ENCODE data around the gene TREH. TPM values are rescaled to one million over a fixed set of nuclear protein-coding genes. Genes with fewer than 3 reads are reported as not detected.

Gene TREH
- polyA plus RNA-seq, 1 donor from 2014 or later: 0.12 TPM

GRCh38 chr11:118615282-118615975 lies 64.0 kb downstream of the TREH start:
- Histone ChIP-seq H3K4me3 (ENCODE audit: low read length) (no peak overlapping the region), H3K4me2 (ENCODE audit: low read length) (no peak overlapping the region)

DNA sequence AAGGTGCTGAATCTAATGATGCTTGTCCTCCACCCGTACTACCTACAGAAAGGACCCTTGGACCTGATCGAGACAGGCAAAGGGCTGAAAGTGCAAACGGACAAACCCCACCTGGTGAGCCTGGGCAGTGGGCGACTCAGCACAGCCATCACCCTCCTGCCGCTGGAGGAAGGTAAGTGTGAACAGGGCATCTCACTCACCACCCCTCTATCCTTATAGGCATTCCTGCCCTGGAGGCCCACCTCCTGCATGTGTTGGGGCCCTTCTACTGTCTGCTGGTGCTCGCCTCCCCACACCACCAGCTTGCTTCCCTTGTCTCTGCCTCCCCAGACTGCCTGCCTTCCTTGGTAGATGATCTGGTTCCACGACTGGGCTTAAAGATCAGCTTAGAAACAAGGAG lies 64.9 kb downstream of the TREH start:
- no peaks in the 10 kb centered on the region for H3K9me2 ChIP-seq (ENCODE audit: insufficient read depth, low read length)
- TF ChIP-seq RAD21 (conservative IDR thresholded peaks at IDR 0.05): no peak
- H3K27ac ChIP-seq (ENCODE audit: low read length): no peak overlapping the region
- no peak overlapping the region for H3K9ac ChIP-seq (ENCODE audit: low read length)
- H3K4me2 ChIP-seq (ENCODE audit: low read length): no peak overlapping the region
- no peaks in the 10 kb centered on the region for H3F3A ChIP-seq (ENCODE audit: insufficient read depth, low read length, poor library complexity, severe bottlenecking)
- no peaks in the 10 kb centered on the region for H3K36me3 ChIP-seq (ENCODE audit: insufficient read depth, low read length)
- H2AFZ ChIP-seq (ENCODE audit: low read depth, low read length): no peak overlapping the region
- peaks cover 26% of the 10 kb centered on the region for H3K27me3 ChIP-seq (ENCODE audit: insufficient read depth, low read depth, low read length)
- no peak overlapping the region for H3K4me3 ChIP-seq (ENCODE audit: low read length)
- no peaks in the 10 kb centered on the region for H3K79me2 ChIP-seq (replicated peaks; ENCODE audit: insufficient read depth, low read length)
- H4K20me1 ChIP-seq (ENCODE audit: insufficient read depth): no peaks in the 10 kb centered on the region
- H3K9me3 ChIP-seq (ENCODE audit: low read length): no peaks in the 10 kb centered on the region

More at GRCh38 chr11:118615282-118615975, 64.0 kb downstream of the TREH start:
- no peaks in the 10 kb centered on the region for H3F3A ChIP-seq (ENCODE audit: insufficient read depth, low read length, poor library complexity, severe bottlenecking)
- H2AFZ ChIP-seq (ENCODE audit: low read depth, low read length): no peak overlapping the region
- no peak overlapping the region for H3K9ac ChIP-seq (ENCODE audit: low read length)
- H3K27me3 ChIP-seq (ENCODE audit: insufficient read depth, low read depth, low read length): peaks cover 17% of the 10 kb centered on the region
- H3K36me3 ChIP-seq (ENCODE audit: insufficient read depth, low read length): no peaks in the 10 kb centered on the region
- H3K79me2 ChIP-seq (replicated peaks; ENCODE audit: insufficient read depth, low read length): peaks cover 2% of the 10 kb centered on the region
- no peaks in the 10 kb centered on the region for H3K9me3 ChIP-seq (ENCODE audit: low read length)
- H4K20me1 ChIP-seq (ENCODE audit: insufficient read depth): no peaks in the 10 kb centered on the region
- H3K9me2 ChIP-seq (ENCODE audit: insufficient read depth, low read length): no peaks in the 10 kb centered on the region
- TF ChIP-seq RAD21 (conservative IDR thresholded peaks at IDR 0.05): no peak
- no peak for TF ChIP-seq MXI1 (conservative IDR thresholded peaks at IDR 0.05; ENCODE audit: poor library complexity, severe bottlenecking)
- no peak for TF ChIP-seq POLR2AphosphoS5 (IDR thresholded peaks at IDR 0.05)
- TF ChIP-seq SMC3 (conservative IDR thresholded peaks at IDR 0.05; ENCODE audit: poor library complexity): no peak
- no peak for TF ChIP-seq EZH2 (IDR thresholded peaks at IDR 0.05; ENCODE audit: borderline replicate concordance, insufficient read depth, low read length, poor library complexity, severe bottlenecking)
- TF ChIP-seq EP300 (conservative IDR thresholded peaks at IDR 0.05; ENCODE audit: poor library complexity, severe bottlenecking): no peak
- TF ChIP-seq, protein P1, sequence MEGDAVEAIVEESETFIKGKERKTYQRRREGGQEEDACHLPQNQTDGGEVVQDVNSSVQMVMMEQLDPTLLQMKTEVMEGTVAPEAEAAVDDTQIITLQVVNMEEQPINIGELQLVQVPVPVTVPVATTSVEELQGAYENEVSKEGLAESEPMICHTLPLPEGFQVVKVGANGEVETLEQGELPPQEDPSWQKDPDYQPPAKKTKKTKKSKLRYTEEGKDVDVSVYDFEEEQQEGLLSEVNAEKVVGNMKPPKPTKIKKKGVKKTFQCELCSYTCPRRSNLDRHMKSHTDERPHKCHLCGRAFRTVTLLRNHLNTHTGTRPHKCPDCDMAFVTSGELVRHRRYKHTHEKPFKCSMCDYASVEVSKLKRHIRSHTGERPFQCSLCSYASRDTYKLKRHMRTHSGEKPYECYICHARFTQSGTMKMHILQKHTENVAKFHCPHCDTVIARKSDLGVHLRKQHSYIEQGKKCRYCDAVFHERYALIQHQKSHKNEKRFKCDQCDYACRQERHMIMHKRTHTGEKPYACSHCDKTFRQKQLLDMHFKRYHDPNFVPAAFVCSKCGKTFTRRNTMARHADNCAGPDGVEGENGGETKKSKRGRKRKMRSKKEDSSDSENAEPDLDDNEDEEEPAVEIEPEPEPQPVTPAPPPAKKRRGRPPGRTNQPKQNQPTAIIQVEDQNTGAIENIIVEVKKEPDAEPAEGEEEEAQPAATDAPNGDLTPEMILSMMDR (IDR thresholded peaks at IDR 0.05; ENCODE audit: poor library complexity, severe bottlenecking): no peak
- no peak for TF ChIP-seq TAF1 (IDR thresholded peaks at IDR 0.05; ENCODE audit: low read depth)
- TF ChIP-seq, protein P2, sequence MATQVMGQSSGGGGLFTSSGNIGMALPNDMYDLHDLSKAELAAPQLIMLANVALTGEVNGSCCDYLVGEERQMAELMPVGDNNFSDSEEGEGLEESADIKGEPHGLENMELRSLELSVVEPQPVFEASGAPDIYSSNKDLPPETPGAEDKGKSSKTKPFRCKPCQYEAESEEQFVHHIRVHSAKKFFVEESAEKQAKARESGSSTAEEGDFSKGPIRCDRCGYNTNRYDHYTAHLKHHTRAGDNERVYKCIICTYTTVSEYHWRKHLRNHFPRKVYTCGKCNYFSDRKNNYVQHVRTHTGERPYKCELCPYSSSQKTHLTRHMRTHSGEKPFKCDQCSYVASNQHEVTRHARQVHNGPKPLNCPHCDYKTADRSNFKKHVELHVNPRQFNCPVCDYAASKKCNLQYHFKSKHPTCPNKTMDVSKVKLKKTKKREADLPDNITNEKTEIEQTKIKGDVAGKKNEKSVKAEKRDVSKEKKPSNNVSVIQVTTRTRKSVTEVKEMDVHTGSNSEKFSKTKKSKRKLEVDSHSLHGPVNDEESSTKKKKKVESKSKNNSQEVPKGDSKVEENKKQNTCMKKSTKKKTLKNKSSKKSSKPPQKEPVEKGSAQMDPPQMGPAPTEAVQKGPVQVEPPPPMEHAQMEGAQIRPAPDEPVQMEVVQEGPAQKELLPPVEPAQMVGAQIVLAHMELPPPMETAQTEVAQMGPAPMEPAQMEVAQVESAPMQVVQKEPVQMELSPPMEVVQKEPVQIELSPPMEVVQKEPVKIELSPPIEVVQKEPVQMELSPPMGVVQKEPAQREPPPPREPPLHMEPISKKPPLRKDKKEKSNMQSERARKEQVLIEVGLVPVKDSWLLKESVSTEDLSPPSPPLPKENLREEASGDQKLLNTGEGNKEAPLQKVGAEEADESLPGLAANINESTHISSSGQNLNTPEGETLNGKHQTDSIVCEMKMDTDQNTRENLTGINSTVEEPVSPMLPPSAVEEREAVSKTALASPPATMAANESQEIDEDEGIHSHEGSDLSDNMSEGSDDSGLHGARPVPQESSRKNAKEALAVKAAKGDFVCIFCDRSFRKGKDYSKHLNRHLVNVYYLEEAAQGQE (IDR thresholded peaks at IDR 0.05; ENCODE audit: borderline replicate concordance): no peak
- no peak overlapping the region for H3K27ac ChIP-seq (ENCODE audit: low read length)
